SJCRH30 (cell line): ENCODE results near the gene SEMG1. TPM values are rescaled to one million over a fixed set of nuclear protein-coding genes. Genes with fewer than 3 reads are reported as not detected.
A peak's percentile ranks its signal among the peaks of the same experiment; 100 is the strongest.

Experiments used
- DNase-seq, 2 experiments: peaks; one replicate each; pipeline ENCODE4 v3.0.0-alpha.2; 2015 to 2020
- H3K27ac ChIP-seq: fragments of 250-450 bp; sonication (Bioruptor Pico); 2 replicates; pipeline ENCODE4 v1.5.1; 2020; ENCODE audit warnings: mild to moderate bottlenecking, moderate library complexity
- H3K27me3 ChIP-seq: fragments of 250-450 bp; sonication (Bioruptor Pico); 2 replicates; pipeline ENCODE4 v1.5.1; 2020; ENCODE audit warnings: mild to moderate bottlenecking, moderate library complexity
- H3K36me3 ChIP-seq: fragments of 250-450 bp; sonication (Bioruptor Pico); 2 replicates; pipeline ENCODE4 v1.5.1; 2020; ENCODE audit warnings: mild to moderate bottlenecking, moderate library complexity
- H3K4me1 ChIP-seq: fragments of 250-450 bp; sonication (Bioruptor Pico); 2 replicates; pipeline ENCODE4 v1.5.1; 2020; ENCODE audit warnings: mild to moderate bottlenecking, moderate library complexity
- H3K4me3 ChIP-seq: fragments of 250-450 bp; sonication (Bioruptor Pico); 2 replicates; pipeline ENCODE4 v1.5.1; 2020; ENCODE audit warnings: mild to moderate bottlenecking, moderate library complexity
- H3K9me3 ChIP-seq: fragments of 250-450 bp; sonication (Bioruptor Pico); replicated peaks from 2 replicates; pipeline ENCODE4 v1.5.1; 2020; ENCODE audit warnings: mild to moderate bottlenecking, moderate library complexity
- total RNA-seq: library from RNA; depleted of rRNA; stranded (reverse); fragments of >200 nt; shearing (Covaris generic); gene quantifications from 2 replicates; pipeline ENCODE4 v1.2.3, GENCODE V29; 2014

Gene SEMG1
- total RNA-seq, 1 experiment from 2014 or later, result not detected

- no peak overlapping the region for H3K27ac ChIP-seq
- H3K36me3 ChIP-seq, result no peaks in the 10 kb centered on the region
- no peaks in the 10 kb centered on the region for H3K9me3 ChIP-seq
- no peaks in the 10 kb centered on the region for H3K4me1 ChIP-seq
- no peaks in the 10 kb centered on the region for H3K27me3 ChIP-seq
- DNase-seq, result no peak
- no peak overlapping the region for H3K4me3 ChIP-seq
Measured at GRCh38 chr20:45193331-45193730, 13.5 kb upstream of the SEMG1 start.

- H3K9me3 ChIP-seq, result no peaks in the 10 kb centered on the region
- H3K27ac ChIP-seq, result no peak overlapping the region
- DNase-seq, result no peak
- no peaks in the 10 kb centered on the region for H3K4me1 ChIP-seq
- H3K36me3 ChIP-seq, result no peaks in the 10 kb centered on the region
- H3K27me3 ChIP-seq, result peaks cover 2% of the 10 kb centered on the region; the same call in 1 of the 2 replicates
- no peak overlapping the region for H3K4me3 ChIP-seq
Measured at GRCh38 chr20:45209924-45210323, 3.1 kb downstream of the SEMG1 start.

GRCh38 chr20:45211569-45212474 is 5.0 kb downstream of the SEMG1 start:
- Histone ChIP-seq H3K27me3 (0 out of 2 replicates have a peak, but pooled peaks cover 2% of the 10 kb centered on the region), H3K27ac (no peak overlapping the region), H3K9me3 (no peaks in the 10 kb centered on the region), H3K4me1 (no peaks in the 10 kb centered on the region), H3K36me3 (no peaks in the 10 kb centered on the region), H3K4me3 (no peak overlapping the region)
- DNase-seq, result no peak

- Histone ChIP-seq H3K36me3 (no peaks in the 10 kb centered on the region), H3K4me3 (no peak overlapping the region), H3K9me3 (no peaks in the 10 kb centered on the region), H3K4me1 (no peaks in the 10 kb centered on the region), H3K27me3 (0 out of 2 replicates have a peak, but pooled peaks cover 2% of the 10 kb centered on the region), H3K27ac (no peak overlapping the region)
- no peak for DNase-seq
Measured at GRCh38 chr20:45212836-45213235, 6.0 kb downstream of the SEMG1 start.

GRCh38 chr20:45218124-45218523 is 11.3 kb downstream of the SEMG1 start:
- no peak overlapping the region for H3K4me3 ChIP-seq
- no peak overlapping the region for H3K27ac ChIP-seq
- no peaks in the 10 kb centered on the region for H3K36me3 ChIP-seq
- no peaks in the 10 kb centered on the region for H3K4me1 ChIP-seq
- no peak for DNase-seq
- H3K27me3 ChIP-seq, result peaks cover 28% of the 10 kb centered on the region
- no peaks in the 10 kb centered on the region for H3K9me3 ChIP-seq

GRCh38 chr20:45218636-45219035 is 11.8 kb downstream of the SEMG1 start:
- no peak overlapping the region for H3K27ac ChIP-seq
- H3K27me3 ChIP-seq, result peaks cover 28% of the 10 kb centered on the region
- H3K4me3 ChIP-seq, result no peak overlapping the region
- no peak for DNase-seq
- no peaks in the 10 kb centered on the region for H3K4me1 ChIP-seq
- H3K36me3 ChIP-seq, result no peaks in the 10 kb centered on the region
- H3K9me3 ChIP-seq, result no peaks in the 10 kb centered on the region

GRCh38 chr20:45221076-45221475 is 14.2 kb downstream of the SEMG1 start, which contains the start of gene SEMG2:
Gene SEMG2 (plus strand): TSS chr20:45221373. CDS start chr20:45221390, 17 bp downstream.
- Histone ChIP-seq H3K4me3 (no peak within 1 kb of the TSS), H3K4me1 (no peaks in the 10 kb centered on the region), H3K9me3 (no peaks in the 10 kb centered on the region), H3K36me3 (no peaks in the 10 kb centered on the region), H3K27me3 (peaks cover 28% of the 10 kb centered on the region), H3K27ac (no peak within 1 kb of the TSS)
- no peak for DNase-seq

GRCh38 chr20:45223136-45223535 is 16.3 kb downstream of the SEMG1 start:
- Histone ChIP-seq H3K4me3 (no peak overlapping the region), H3K27me3 (peaks cover 23% of the 10 kb centered on the region), H3K27ac (no peak overlapping the region), H3K36me3 (no peaks in the 10 kb centered on the region), H3K4me1 (no peaks in the 10 kb centered on the region), H3K9me3 (no peaks in the 10 kb centered on the region)
- no peak for DNase-seq

GRCh38 chr20:45226287-45226686 is 19.5 kb downstream of the SEMG1 start:
- Histone ChIP-seq H3K9me3 (no peaks in the 10 kb centered on the region), H3K36me3 (no peaks in the 10 kb centered on the region), H3K27me3 (peaks cover 4% of the 10 kb centered on the region), H3K4me1 (no peaks in the 10 kb centered on the region), H3K27ac (no peak overlapping the region), H3K4me3 (no peak overlapping the region)
- no peak for DNase-seq

- Histone ChIP-seq H3K36me3 (no peaks in the 10 kb centered on the region), H3K4me3 (peak overlapping the region; percentile 32), H3K4me1 (no peaks in the 10 kb centered on the region), H3K27me3 (no peaks in the 10 kb centered on the region; the same call in 1 of the 2 replicates), H3K9me3 (peaks cover 5% of the 10 kb centered on the region), H3K27ac (no peak overlapping the region)
- peak; percentile 70 to 71 for DNase-seq
Measured at GRCh38 chr20:45229264-45230056, 22.6 kb downstream of the SEMG1 start.

- Histone ChIP-seq H3K36me3 (no peaks in the 10 kb centered on the region), H3K4me3 (no peak overlapping the region), H3K9me3 (peaks cover 5% of the 10 kb centered on the region), H3K27ac (no peak overlapping the region), H3K27me3 (no peaks in the 10 kb centered on the region), H3K4me1 (no peaks in the 10 kb centered on the region)
- peak in 1 of 2 experiments; percentile 11 for DNase-seq
Measured at GRCh38 chr20:45230631-45231030, 23.8 kb downstream of the SEMG1 start.

- no peak overlapping the region for H3K4me3 ChIP-seq
- no peaks in the 10 kb centered on the region for H3K27me3 ChIP-seq
- H3K4me1 ChIP-seq, result no peaks in the 10 kb centered on the region
- no peaks in the 10 kb centered on the region for H3K36me3 ChIP-seq
- peak in 1 of 2 experiments; percentile 13 for DNase-seq
- no peak overlapping the region for H3K27ac ChIP-seq
- peaks cover 5% of the 10 kb centered on the region for H3K9me3 ChIP-seq
Measured at GRCh38 chr20:45235995-45236394, 29.2 kb downstream of the SEMG1 start.

- no peak overlapping the region for H3K27ac ChIP-seq
- H3K4me3 ChIP-seq, result no peak overlapping the region
- H3K36me3 ChIP-seq, result no peaks in the 10 kb centered on the region
- no peaks in the 10 kb centered on the region for H3K27me3 ChIP-seq
- H3K9me3 ChIP-seq, result peaks cover 5% of the 10 kb centered on the region
- no peak for DNase-seq
- no peaks in the 10 kb centered on the region for H3K4me1 ChIP-seq
Measured at GRCh38 chr20:45238139-45238538, 31.3 kb downstream of the SEMG1 start.

- no peak overlapping the region for H3K4me3 ChIP-seq
- H3K27me3 ChIP-seq, result peaks cover 23% of the 10 kb centered on the region
- H3K4me1 ChIP-seq, result no peaks in the 10 kb centered on the region
- no peaks in the 10 kb centered on the region for H3K9me3 ChIP-seq
- no peak overlapping the region for H3K27ac ChIP-seq
- no peaks in the 10 kb centered on the region for H3K36me3 ChIP-seq
- no peak for DNase-seq
Measured at GRCh38 chr20:45246109-45246508, 39.3 kb downstream of the SEMG1 start.

GRCh38 chr20:45247865-45248264 is 41.0 kb downstream of the SEMG1 start:
- DNase-seq, result no peak
- Histone ChIP-seq H3K9me3 (no peaks in the 10 kb centered on the region), H3K27ac (no peak overlapping the region), H3K27me3 (peaks cover 30% of the 10 kb centered on the region), H3K4me1 (no peaks in the 10 kb centered on the region), H3K36me3 (no peaks in the 10 kb centered on the region), H3K4me3 (no peak overlapping the region)
